Germinal center (tissue), 1 donor: ENCODE results near the gene ENPP6.
"Not testable (repeated sequence)": the region's sequence is repeated elsewhere in the genome, so short reads cannot be mapped to it uniquely, and the experiment has no call there.

Source experiments
- DNase-seq: peaks from one replicate; pipeline ENCODE4 v3.0.0; 2012; ENCODE audit warnings: mixed read lengths, low spot score

Gene ENPP6

DNA sequence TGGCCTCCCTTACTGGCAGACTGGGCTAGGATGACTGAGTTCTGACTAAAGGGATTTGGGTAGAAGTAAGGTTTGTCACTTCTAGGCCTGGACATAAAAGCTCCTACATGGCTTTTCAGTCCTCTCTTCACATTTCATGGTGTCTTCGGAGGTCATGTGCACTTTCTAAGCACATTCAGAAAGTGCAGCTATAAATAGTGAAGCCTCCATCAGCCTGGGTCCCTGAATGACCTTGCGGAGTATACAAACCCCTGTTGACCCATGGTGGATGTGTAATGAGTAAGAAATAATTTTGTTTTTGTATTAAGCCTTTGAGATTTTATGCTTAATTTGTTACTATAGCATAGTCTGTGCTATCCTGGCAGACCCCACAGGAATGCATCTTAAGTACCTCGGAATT is 158.6 kb downstream of the ENPP6 start:
- no peak for DNase-seq

DNA sequence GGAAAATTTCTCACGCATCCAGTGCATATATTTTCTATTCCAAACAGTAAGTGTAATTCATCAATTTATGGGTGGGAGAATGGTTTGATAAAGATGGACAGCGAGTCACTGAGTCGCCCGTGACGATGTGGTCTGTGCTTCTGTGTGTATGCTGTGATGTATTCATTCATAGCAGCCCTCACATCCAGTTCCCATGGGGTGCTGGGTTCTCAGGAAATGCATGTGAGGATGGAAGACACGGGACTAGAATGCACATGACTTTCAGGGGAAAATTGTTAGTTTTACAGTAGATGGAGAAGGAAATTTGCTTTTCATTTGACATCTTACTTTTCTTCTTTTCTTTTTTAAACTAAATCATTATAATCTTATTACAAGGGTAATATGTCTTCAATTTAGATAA is 159.6 kb downstream of the ENPP6 start:
- no peak for DNase-seq

DNA sequence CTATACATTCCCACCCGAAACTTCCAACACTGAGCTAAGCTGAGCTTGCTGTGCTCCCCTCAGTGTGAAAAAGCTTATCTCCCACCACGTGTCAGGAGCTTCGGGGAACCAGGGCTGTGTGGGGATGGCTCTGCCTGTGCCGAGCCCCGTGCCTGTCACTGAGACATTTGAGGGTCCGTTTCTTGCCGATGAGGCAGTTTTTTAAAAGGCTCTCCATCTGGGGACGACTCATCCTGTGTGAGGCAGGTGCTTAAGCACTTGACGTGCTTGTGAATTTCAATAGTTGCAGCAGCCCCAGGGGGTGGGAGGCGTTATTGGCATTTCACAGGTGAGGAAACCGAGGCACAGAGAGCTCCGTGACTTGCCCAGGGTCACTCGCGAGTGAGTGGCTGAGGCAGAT is 160.8 kb downstream of the ENPP6 start:
- DNase-seq, result no peak

DNA sequence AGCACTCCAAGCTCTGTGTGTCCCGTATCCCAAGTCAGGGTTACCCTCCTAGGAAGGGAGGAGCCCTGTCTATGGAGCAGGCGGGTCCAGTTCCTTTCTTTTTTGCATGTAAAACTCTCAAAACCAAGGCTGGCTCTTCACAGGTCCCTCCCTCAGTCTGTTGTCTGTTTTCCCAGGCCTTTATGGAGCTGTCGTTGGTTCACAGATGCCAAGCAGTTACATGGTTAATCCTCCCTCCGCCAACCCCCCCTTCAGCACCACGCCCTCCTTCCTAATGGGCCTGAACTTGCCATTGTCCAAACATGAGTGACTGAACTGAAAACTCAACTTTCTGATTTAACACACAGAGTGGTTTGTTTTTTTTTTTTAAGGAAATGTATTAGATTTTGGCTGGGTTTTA is 164.2 kb downstream of the ENPP6 start:
- DNase-seq, result no peak

DNA sequence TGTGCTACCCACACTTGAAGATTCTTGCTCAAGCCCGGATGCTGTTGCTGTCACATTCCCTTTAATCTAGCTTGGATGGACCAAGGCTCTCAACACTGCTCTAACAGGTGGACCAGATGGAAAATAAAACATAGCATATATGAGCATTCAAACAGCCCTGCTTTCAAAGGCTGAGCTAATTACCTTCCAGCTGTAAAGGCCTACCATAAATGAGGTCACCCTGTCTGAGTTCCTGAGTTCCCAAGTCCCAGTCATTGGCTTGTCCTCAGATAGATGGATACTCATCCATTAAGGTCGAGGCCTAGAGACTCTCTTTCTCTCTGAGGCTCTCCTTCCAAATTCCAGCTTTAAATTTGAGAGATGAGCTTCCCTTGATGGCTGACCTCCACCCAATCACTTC is 165.1 kb downstream of the ENPP6 start:
- no peak for DNase-seq

DNA sequence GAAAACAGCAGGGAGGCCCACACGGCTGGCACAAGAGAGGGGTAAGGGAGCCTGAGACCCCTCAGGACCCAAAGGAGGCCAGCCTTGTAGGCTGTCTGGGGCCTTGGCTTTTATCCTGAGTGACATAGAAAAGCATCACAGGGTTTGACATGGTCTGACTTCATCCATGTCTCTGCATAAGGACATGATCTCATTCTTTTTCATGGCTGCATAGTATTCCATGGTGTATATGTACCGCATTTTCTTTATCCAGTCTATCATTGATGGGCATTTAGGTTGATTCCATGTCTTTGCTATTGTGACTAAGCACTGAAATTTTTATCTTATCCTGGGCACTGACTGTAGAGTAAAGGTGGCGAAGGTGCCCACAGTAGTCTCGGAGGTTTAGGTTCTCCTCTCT is 166.4 kb downstream of the ENPP6 start:
- not testable (repeated sequence) for DNase-seq

DNA sequence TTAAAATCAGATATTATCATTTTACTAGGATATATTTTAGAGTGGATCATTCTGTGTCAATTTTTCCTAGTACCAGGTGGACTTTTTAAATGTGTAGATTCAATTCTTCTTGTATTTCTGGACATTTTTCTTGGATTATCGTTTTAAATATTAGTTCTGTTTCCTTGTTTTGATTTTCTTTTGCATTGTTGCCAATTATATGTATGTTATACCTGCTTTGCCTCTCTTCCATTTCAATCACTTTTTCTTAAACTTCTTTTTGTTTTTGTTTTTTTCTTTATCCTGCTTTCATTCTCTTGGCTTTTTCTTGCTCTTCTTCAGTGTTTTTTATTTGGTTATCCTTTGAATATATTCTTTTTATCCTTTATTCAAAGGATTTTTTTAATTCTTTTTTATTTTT is 171.5 kb downstream of the ENPP6 start:
- DNase-seq, result no peak

DNA sequence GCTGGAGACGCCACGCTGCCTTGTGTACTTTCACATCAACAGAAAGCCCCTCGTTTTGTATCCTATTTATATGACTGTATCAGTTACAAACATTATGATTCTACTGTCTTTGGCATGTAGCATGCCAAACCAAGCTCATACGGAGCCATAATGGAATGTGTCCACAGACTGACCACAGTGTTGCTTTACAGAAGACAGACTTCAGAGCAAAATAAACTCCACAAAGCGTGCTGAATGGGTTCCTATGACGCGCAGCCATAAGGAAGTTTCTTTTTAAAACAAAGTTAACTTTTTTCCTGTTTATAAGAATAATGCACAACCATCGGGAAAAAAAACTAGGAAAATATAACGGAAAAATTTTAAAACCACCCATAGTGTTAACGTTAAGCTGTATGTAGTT is 176.5 kb downstream of the ENPP6 start:
- no peak for DNase-seq

DNA sequence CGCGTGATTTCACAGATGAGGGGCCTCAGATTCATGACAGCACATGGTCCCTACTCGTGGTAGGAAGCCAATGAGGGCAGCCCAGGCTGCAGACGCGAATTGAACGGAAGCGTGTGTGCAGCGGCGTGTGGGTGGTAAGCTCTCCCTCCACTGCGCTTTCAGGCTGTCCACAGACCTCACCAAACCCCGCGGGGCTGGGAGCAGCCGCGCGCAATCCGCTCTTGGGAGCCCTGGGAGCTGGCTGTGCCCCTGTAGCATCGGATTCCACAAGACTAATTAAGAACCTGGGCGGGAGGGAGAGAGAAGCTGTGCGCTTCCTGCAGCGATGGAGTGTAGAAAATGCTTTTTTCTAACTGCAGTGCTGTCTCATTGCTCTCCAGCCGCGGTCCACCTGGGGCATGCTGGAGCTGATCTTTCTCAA is 177.7 kb downstream of the ENPP6 start:
- DNase-seq, result no peak
